GM18499 (cell line): ENCODE results near the gene PFDN4.

ENCODE experiments used
- ATAC-seq: cut with Tn5 transposase; IDR thresholded peaks from one replicate; pipeline ENCODE4 v1.9.1; 2021; ENCODE audit warnings: moderate number of reproducible peaks; ENCODE audit not compliant: insufficient read depth, unreplicated experiment

PFDN4 gene

GRCh38 chr20:54197621-54198604, 10.0 kb upstream of the PFDN4 start:
- no peak for ATAC-seq

GRCh38 chr20:54199283-54199682, 8.6 kb upstream of the PFDN4 start:
- ATAC-seq, result no peak

GRCh38 chr20:54199721-54200176, 8.1 kb upstream of the PFDN4 start:
- no peak for ATAC-seq

GRCh38 chr20:54200487-54201267, 7.2 kb upstream of the PFDN4 start:
- ATAC-seq, result no peak

GRCh38 chr20:54201268-54201846, 6.5 kb upstream of the PFDN4 start:
- ATAC-seq, result no peak

GRCh38 chr20:54203281-54203680, 4.6 kb upstream of the PFDN4 start:
- no peak for ATAC-seq

- no peak for ATAC-seq
These were observed 3.8 kb upstream of the PFDN4 start for GRCh38 chr20:54204063-54204462.

GRCh38 chr20:54204481-54204880, 3.4 kb upstream of the PFDN4 start:
- ATAC-seq, result no peak

- ATAC-seq, result no peak
These were observed 2.4 kb upstream of the PFDN4 start for GRCh38 chr20:54205450-54205849.

GRCh38 chr20:54207053-54207742, 689 bp upstream of the PFDN4 start:
- ATAC-seq, result no peak

- ATAC-seq, result peak; percentile 5
These were observed 775 bp downstream of the PFDN4 start for GRCh38 chr20:54208548-54209176.

GRCh38 chr20:54209216-54209813, 1.4 kb downstream of the PFDN4 start:
- ATAC-seq, result no peak

GRCh38 chr20:54212226-54212625, 4.3 kb downstream of the PFDN4 start:
- ATAC-seq, result no peak

- ATAC-seq, result no peak
These were observed 5.0 kb downstream of the PFDN4 start for GRCh38 chr20:54212871-54213270.

- ATAC-seq, result no peak
These were observed 6.7 kb downstream of the PFDN4 start for GRCh38 chr20:54214566-54214965.

GRCh38 chr20:54215157-54215789, 7.4 kb downstream of the PFDN4 start:
- ATAC-seq, result no peak

- no peak for ATAC-seq
These were observed 9.9 kb downstream of the PFDN4 start for GRCh38 chr20:54217762-54218161.

- ATAC-seq, result no peak
These were observed 10.6 kb downstream of the PFDN4 start for GRCh38 chr20:54218470-54218869.
